Type B pancreatic cell (in vitro differentiated cells): ENCODE results near the gene PHF1. TPM values are rescaled to one million over a fixed set of nuclear protein-coding genes. Genes with fewer than 3 reads are reported as not detected.

ENCODE experiments used
- DNase-seq: peaks from one replicate; pipeline ENCODE4 v3.0.0; 2021; ENCODE audit warnings: mixed read lengths; ENCODE audit not compliant: unreplicated experiment; ENCODE audit errors: extremely low spot score
- H3K27ac Mint-ChIP-seq: 2 replicates; pipeline ENCODE4 v1.8.0; 2021; ENCODE audit warnings: mild to moderate bottlenecking, mixed read lengths
- H3K27me3 Mint-ChIP-seq: 2 replicates; pipeline ENCODE4 v1.8.0; 2021; ENCODE audit warnings: mixed read lengths
- H3K36me3 Mint-ChIP-seq: 2 replicates; pipeline ENCODE4 v1.8.0; 2021; ENCODE audit warnings: mixed read lengths
- H3K4me1 Mint-ChIP-seq: one replicate; pipeline ENCODE4 v1.8.0; 2021; ENCODE audit warnings: mixed read lengths; ENCODE audit not compliant: unreplicated experiment
- H3K4me3 Mint-ChIP-seq: 2 replicates; pipeline ENCODE4 v1.8.0; 2021; ENCODE audit warnings: mild to moderate bottlenecking, mixed read lengths
- H3K9me3 Mint-ChIP-seq: 2 replicates; pipeline ENCODE4 v1.8.0; 2021; ENCODE audit warnings: mixed read lengths
- CTCF ChIP-seq: fragments of 200-600 bp; sonication (generic); conservative IDR thresholded peaks from 2 replicates; pipeline ENCODE4 v1.5.0; 2021; ENCODE audit warnings: antibody characterized with exemption, mild to moderate bottlenecking
- total RNA-seq: library from RNA; stranded (reverse); gene quantifications from 2 replicates; pipeline ENCODE4 v1.2.1, GENCODE V29; 2021; ENCODE audit warnings: low replicate concordance

PHF1 gene
- total RNA-seq, 1 donor from 2014 or later: 49.6 TPM

- no peak overlapping the region for H3K27ac Mint-ChIP-seq
- peaks cover 25% of the 10 kb centered on the region for H3K4me1 Mint-ChIP-seq
- TF ChIP-seq CTCF: no peak
- H3K36me3 Mint-ChIP-seq: peaks cover 16% of the 10 kb centered on the region
- DNase-seq: no peak
- no peaks in the 10 kb centered on the region for H3K27me3 Mint-ChIP-seq
- no peak overlapping the region for H3K4me3 Mint-ChIP-seq
- H3K9me3 Mint-ChIP-seq: no peaks in the 10 kb centered on the region
Observed at GRCh38 chr6:33451606-33452005, 40.8 kb downstream of the PHF1 start.

- Mint-ChIP-seq H3K36me3 (peaks cover 22% of the 10 kb centered on the region), H3K27me3 (no peaks in the 10 kb centered on the region), H3K4me1 (peaks cover 25% of the 10 kb centered on the region), H3K4me3 (no peak overlapping the region), H3K9me3 (no peaks in the 10 kb centered on the region), H3K27ac (no peak overlapping the region)
- TF ChIP-seq CTCF: no peak
- no peak for DNase-seq
Observed at GRCh38 chr6:33452496-33452895, 41.7 kb downstream of the PHF1 start.

DNA sequence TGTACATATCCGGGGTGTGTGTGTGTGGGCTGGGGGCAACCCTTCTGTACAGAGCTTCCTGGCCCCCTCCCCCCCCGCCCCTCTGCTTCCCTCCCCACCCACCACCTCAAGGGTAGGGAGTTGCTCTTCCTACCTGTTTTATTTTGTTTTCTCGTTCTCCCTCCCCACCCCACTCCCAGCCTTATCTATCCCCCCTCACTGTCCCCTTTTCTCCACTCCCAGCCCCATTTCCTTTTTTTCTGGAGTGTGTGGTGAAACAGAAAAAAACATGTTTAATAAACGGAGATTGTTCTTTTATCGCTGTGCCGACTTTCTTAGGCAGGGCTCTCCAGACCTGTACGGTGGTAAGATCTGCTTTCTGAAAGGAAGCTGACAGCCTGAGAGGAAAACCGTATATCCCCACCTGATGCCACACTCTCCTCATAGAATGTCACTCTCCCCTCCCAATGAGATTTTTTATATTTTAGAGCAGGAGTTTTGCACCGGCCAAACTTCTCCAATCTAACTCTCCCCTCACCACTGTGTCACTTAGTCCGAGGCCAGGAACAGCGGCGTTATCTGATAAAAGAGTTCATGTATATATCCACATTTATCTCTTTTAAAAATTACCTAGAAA lies 42.7 kb downstream of the PHF1 start:
- H3K27me3 Mint-ChIP-seq: no peaks in the 10 kb centered on the region

DNA sequence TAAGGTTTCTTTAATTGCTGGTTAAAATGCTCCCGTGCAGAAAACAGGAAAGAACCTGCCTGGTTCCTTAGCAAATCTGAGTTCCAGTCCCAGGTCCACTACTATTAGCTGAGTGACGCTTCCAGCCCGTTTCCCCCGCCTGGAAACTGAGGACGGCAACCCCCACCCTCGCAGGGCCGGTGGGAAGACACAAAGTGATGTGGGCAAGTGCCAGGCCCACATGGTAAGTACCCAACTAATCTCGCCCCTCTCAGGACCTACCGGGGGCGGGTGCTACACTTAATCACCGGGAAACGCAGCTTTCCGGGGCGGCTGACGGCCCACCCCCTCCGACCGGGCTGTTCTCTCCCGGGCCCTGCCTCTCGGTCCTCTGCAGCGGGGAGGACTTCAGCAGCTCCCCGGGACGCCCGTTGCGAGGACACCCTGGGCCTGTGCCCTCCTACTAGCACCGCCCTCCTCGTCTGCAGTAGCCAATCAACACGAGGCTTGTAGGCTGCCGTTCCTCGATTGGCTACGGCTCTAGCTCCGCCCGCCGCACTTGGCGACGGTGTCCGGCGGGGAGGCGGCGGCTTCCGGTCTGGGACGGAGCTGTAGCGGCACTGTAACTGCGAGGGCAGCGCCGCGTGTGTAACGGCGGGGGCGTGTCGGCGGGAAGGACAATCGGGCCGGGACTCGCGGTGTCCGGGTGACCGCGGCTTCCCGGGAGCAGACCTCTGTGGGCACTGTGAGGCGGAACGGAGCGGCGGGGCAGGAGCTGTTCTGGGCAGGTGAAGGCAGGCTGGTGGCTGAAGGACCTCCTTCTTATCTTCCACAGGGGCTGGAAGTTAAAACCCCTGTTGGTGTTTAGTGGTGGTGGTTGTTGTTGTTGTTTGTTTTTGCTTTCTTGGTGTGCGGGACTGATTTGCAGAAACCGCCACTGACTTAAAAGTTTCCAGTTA lies 43.5 kb downstream of the PHF1 start, which contains the start of gene ZBTB9:
TSS of gene ZBTB9 (plus strand) at position 568 of the 938 bp plus-strand sequence. CDS start 525 bp downstream, outside the sequence.
- H3K4me1 Mint-ChIP-seq: peaks cover 25% of the 10 kb centered on the region
- no peaks in the 10 kb centered on the region for H3K9me3 Mint-ChIP-seq
- peaks cover 12% of the 10 kb centered on the region for H3K36me3 Mint-ChIP-seq
- TF ChIP-seq CTCF: no peak
- peak within 1 kb of the TSS; percentile 90 for H3K4me3 Mint-ChIP-seq
- DNase-seq: peak; percentile 92
- H3K27ac Mint-ChIP-seq: peak within 1 kb of the TSS; percentile 74
- H3K27me3 Mint-ChIP-seq: no peaks in the 10 kb centered on the region

More for the DNA sequence above, 42.7 kb downstream of the PHF1 start:
- H3K27ac Mint-ChIP-seq: peak overlapping the region; percentile 74
- no peak for TF ChIP-seq CTCF
- peaks cover 18% of the 10 kb centered on the region for H3K36me3 Mint-ChIP-seq
- H3K4me3 Mint-ChIP-seq: peak overlapping the region; percentile 90
- no peaks in the 10 kb centered on the region for H3K9me3 Mint-ChIP-seq
- DNase-seq: no peak
- peaks cover 25% of the 10 kb centered on the region for H3K4me1 Mint-ChIP-seq

DNA sequence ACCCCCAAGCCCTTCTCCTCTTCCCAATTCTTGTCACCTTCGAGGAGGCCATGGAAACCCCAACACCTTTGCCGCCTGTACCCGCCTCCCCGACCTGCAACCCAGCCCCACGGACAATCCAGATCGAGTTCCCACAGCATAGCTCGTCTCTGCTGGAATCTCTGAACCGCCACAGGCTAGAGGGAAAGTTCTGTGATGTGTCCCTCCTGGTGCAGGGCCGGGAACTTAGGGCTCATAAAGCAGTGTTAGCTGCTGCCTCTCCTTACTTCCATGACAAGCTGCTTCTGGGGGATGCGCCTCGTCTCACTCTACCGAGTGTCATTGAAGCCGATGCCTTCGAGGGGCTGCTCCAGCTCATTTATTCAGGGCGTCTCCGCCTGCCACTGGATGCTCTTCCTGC lies 44.2 kb downstream of the PHF1 start:
- DNase-seq: peak; percentile 44
- TF ChIP-seq CTCF: no peak

More for the DNA sequence above, 44.2 kb downstream of the PHF1 start:
- Mint-ChIP-seq H3K9me3 (no peaks in the 10 kb centered on the region), H3K27ac (peak overlapping the region; percentile 74), H3K27me3 (no peaks in the 10 kb centered on the region), H3K36me3 (peaks cover 12% of the 10 kb centered on the region), H3K4me3 (peak overlapping the region; percentile 90), H3K4me1 (peaks cover 25% of the 10 kb centered on the region)
